HepG2 (cell line): Measurements from ENCODE around the gene LRFN2. TPM values are rescaled to one million over a fixed set of nuclear protein-coding genes. Genes with fewer than 3 reads are reported as not detected.

Source experiments
- BCLAF1 ChIP-seq: fragments of 450-650 bp; IDR thresholded peaks from 2 replicates; pipeline ENCODE4 v1.6.1; 2017; ENCODE audit warnings: mild to moderate bottlenecking
- KDM5A ChIP-seq: fragments of 200-600 bp; sonication (generic); IDR thresholded peaks from 2 replicates; pipeline ENCODE4 v1.7.0; 2018; ENCODE audit warnings: antibody characterized with exemption, mild to moderate bottlenecking, low read length, borderline replicate concordance
- NCOR1 ChIP-seq: fragments of 200-600 bp; sonication (generic); IDR thresholded peaks from 2 replicates; pipeline ENCODE4 v1.7.0; 2017; ENCODE audit warnings: antibody characterized with exemption, low read length, borderline replicate concordance
- STAT6 ChIP-seq: sonication (generic); formaldehyde crosslinking; IDR thresholded peaks from 2 replicates; pipeline ENCODE4 v1.4.0; 2020; ENCODE audit warnings: missing genetic modification reagents, mild to moderate bottlenecking, borderline replicate concordance
- ZNF557 ChIP-seq: sonication (generic); formaldehyde crosslinking; IDR thresholded peaks from 2 replicates; pipeline ENCODE4 v1.4.0; 2020; ENCODE audit warnings: missing genetic modification reagents
- ZNF605 ChIP-seq: sonication (generic); formaldehyde crosslinking; IDR thresholded peaks from 2 replicates; pipeline ENCODE4 v1.8.0; 2022; ENCODE audit warnings: mild to moderate bottlenecking, missing genetic modification reagents
- ZNF891 ChIP-seq: sonication (generic); formaldehyde crosslinking; IDR thresholded peaks from 2 replicates; pipeline ENCODE4 v1.5.0; 2020; ENCODE audit warnings: mild to moderate bottlenecking, missing genetic modification reagents
- ZSCAN31 ChIP-seq: sonication (generic); formaldehyde crosslinking; IDR thresholded peaks from 2 replicates; pipeline ENCODE4 v1.5.0; 2020; ENCODE audit warnings: low read depth, mild to moderate bottlenecking, missing genetic modification reagents
- polyA plus RNA-seq, 8 experiments: library from polyadenylated mRNA; depleted of rRNA in 3 of 8; stranded (reverse) in 7 of 8; unstranded in 1 of 8; fragments of >200 nt; fragmentation: Illumina TruSeq in 4 of 8; extraction: Trizol in 4 of 8; gene quantifications; 2 replicates each; pipeline versions ENCODE4 v1.2.1 to v1.2.3, GENCODE V29; 2011 to 2016; ENCODE audit warnings: low read depth in 4 of 8, missing spikeins in 1 of 8, mixed read lengths in 1 of 8; ENCODE audit not compliant: insufficient read depth in 1 of 8
- total RNA-seq, 5 experiments: library from RNA; depleted of rRNA; stranded (reverse); fragments of >200 nt; fragmentation: Illumina TruSeq; extraction: Trizol; gene quantifications; 2 replicates each; pipeline ENCODE4 v1.2.3, GENCODE V29; 2016; ENCODE audit warnings: low read depth in 1 of 5
- TF ChIP-seq, protein P1 (sequence below): sonication (generic); formaldehyde crosslinking; IDR thresholded peaks from 2 replicates; pipeline ENCODE4 v1.5.0; 2020; ENCODE audit warnings: missing genetic modification reagents
- TF ChIP-seq, protein P2 (sequence below): sonication (generic); formaldehyde crosslinking; IDR thresholded peaks from 2 replicates; pipeline ENCODE4 v1.9.0; 2021; ENCODE audit warnings: missing genetic modification reagents, mild to moderate bottlenecking, borderline replicate concordance

Gene LRFN2
- total and polyA plus RNA-seq, 2 of the 13 experiments (the other 11 are each of a cell fraction or from before 2014, with no cell fraction given), result not detected

GRCh38 chr6:40597301-40597700 is 10.1 kb upstream of the LRFN2 start (continued):
- TF ChIP-seq STAT6 (no peak), ZSCAN31 (CRISPR knock-in tag) (no peak), NCOR1 (no peak), BCLAF1 (no peak), ZNF557 (no peak), KDM5A (no peak), ZNF891 (no peak), ZNF605 (CRISPR knock-in tag) (no peak)
- TF ChIP-seq, protein P1, sequence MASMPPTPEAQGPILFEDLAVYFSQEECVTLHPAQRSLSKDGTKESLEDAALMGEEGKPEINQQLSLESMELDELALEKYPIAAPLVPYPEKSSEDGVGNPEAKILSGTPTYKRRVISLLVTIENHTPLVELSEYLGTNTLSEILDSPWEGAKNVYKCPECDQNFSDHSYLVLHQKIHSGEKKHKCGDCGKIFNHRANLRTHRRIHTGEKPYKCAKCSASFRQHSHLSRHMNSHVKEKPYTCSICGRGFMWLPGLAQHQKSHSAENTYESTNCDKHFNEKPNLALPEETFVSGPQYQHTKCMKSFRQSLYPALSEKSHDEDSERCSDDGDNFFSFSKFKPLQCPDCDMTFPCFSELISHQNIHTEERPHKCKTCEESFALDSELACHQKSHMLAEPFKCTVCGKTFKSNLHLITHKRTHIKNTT (CRISPR knock-in tag), result no peak
- TF ChIP-seq, protein P2, sequence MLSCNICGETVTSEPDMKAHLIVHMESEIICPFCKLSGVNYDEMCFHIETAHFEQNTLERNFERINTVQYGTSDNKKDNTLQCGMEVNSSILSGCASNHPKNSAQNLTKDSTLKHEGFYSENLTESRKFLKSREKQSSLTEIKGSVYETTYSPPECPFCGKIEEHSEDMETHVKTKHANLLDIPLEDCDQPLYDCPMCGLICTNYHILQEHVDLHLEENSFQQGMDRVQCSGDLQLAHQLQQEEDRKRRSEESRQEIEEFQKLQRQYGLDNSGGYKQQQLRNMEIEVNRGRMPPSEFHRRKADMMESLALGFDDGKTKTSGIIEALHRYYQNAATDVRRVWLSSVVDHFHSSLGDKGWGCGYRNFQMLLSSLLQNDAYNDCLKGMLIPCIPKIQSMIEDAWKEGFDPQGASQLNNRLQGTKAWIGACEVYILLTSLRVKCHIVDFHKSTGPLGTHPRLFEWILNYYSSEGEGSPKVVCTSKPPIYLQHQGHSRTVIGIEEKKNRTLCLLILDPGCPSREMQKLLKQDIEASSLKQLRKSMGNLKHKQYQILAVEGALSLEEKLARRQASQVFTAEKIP (CRISPR knock-in tag), result no peak
